IMR-90 (cell line): Measurements from ENCODE around the gene CLDN15. TPM values are rescaled to one million over a fixed set of nuclear protein-coding genes. Genes with fewer than 3 reads are reported as not detected.

Source experiments
- ATAC-seq: fragments of 200-7000 bp; cut with Tn5 transposase; 2 replicates; pipeline ENCODE4 v1.9.1; 2020; ENCODE audit warnings: low read depth, mild to moderate bottlenecking, moderate library complexity
- BruUV-seq: library from RNA; stranded (reverse); fragments of 400-500 nt; replicated peaks from 2 replicates; lab custom pipeline; 2021; lab: Mats Ljungman, UMichigan
- CTCF ChIA-PET: fragments of 300-600 bp; formaldehyde crosslinking; extraction: SDS; loops from one replicate; lab custom pipeline; 2021; ENCODE audit warnings: antibody characterized with exemption; lab: Yijun Ruan, JAX
- POLR2A ChIA-PET: fragments of 300-600 bp; sonication (Branson Sonifier 250); formaldehyde crosslinking; loops from one replicate; lab custom pipeline; 2022; ENCODE audit warnings: antibody characterized with exemption; ENCODE audit not compliant: unreplicated experiment; lab: Charles Lee
- DNase-seq: peaks from one replicate; pipeline ENCODE4 v3.0.0; 2013
- H2AFZ ChIP-seq: replicated peaks from 2 replicates; pipeline ENCODE3; 2013; ENCODE audit warnings: low read length, mild to moderate bottlenecking; ENCODE audit not compliant: poor library complexity
- H2AK5ac ChIP-seq: 2 replicates; pipeline ENCODE4 v1.6.1; 2013; ENCODE audit warnings: low read depth, low read length, inconsistent platforms
- H2AK9ac ChIP-seq: replicated peaks from 2 replicates; pipeline ENCODE3; 2013; ENCODE audit warnings: mild to moderate bottlenecking, low read depth, low read length, moderate library complexity; ENCODE audit not compliant: poor library complexity
- H2BK120ac ChIP-seq: 2 replicates; pipeline ENCODE4 v1.6.1; 2013; ENCODE audit warnings: low read depth, low read length, inconsistent platforms
- H2BK15ac ChIP-seq: 3 replicates; pipeline ENCODE4 v1.6.1; 2013; ENCODE audit warnings: low read depth, low read length, inconsistent platforms
- H2BK20ac ChIP-seq: 2 replicates; pipeline ENCODE4 v1.6.1; 2013; ENCODE audit warnings: low read depth, mild to moderate bottlenecking, inconsistent platforms, low read length, moderate library complexity
- H2BK5ac ChIP-seq: 2 replicates; pipeline ENCODE4 v1.6.1; 2013; ENCODE audit warnings: mild to moderate bottlenecking, low read depth, low read length, inconsistent platforms; ENCODE audit not compliant: poor library complexity, severe bottlenecking
- H3K14ac ChIP-seq: replicated peaks from 2 replicates; pipeline ENCODE4 v1.6.1; 2013; ENCODE audit warnings: low read depth, low read length, inconsistent platforms
- H3K18ac ChIP-seq: 2 replicates; pipeline ENCODE4 v1.6.1; 2013; ENCODE audit warnings: low read depth, low read length, control low read depth
- H3K23ac ChIP-seq: 2 replicates; pipeline ENCODE4 v1.6.1; 2013; ENCODE audit warnings: low read depth, low read length, inconsistent platforms
- H3K27ac ChIP-seq: 2 replicates; pipeline ENCODE4 v1.5.1; 2013; ENCODE audit warnings: mild to moderate bottlenecking, control low read depth, low read length; ENCODE audit not compliant: insufficient read depth
- H3K27me3 ChIP-seq: 2 replicates; pipeline ENCODE4 v1.6.1; 2013; ENCODE audit warnings: low read length; ENCODE audit not compliant: control insufficient read depth, insufficient read depth
- H3K36me3 ChIP-seq: 2 replicates; pipeline ENCODE4 v1.6.1; 2013; ENCODE audit warnings: low read length, mixed read lengths; ENCODE audit not compliant: control insufficient read depth, insufficient read depth
- H3K4ac ChIP-seq: 2 replicates; pipeline ENCODE4 v1.6.1; 2013; ENCODE audit warnings: low read depth, low read length, inconsistent platforms
- H3K4me1 ChIP-seq: 2 replicates; pipeline ENCODE4 v1.6.1; 2013; ENCODE audit warnings: low read length, mixed read lengths; ENCODE audit not compliant: control insufficient read depth, insufficient read depth
- H3K4me2 ChIP-seq: 2 replicates; pipeline ENCODE4 v1.6.1; 2013; ENCODE audit warnings: low read depth, mild to moderate bottlenecking, control low read depth, low read length, moderate library complexity
- H3K4me3 ChIP-seq: 2 replicates; pipeline ENCODE4 v1.5.1; 2013; ENCODE audit warnings: low read depth, mild to moderate bottlenecking, control low read depth, low read length, moderate library complexity; ENCODE audit not compliant: insufficient read depth
- H3K56ac ChIP-seq: 2 replicates; pipeline ENCODE4 v1.6.1; 2013; ENCODE audit warnings: low read length, inconsistent platforms; ENCODE audit not compliant: insufficient read depth; ENCODE audit errors: extremely low read depth
- H3K79me1 ChIP-seq, 2 experiments: 2 replicates each; pipeline ENCODE4 v1.6.1; 2013; ENCODE audit warnings: low read length in 2 of 2, inconsistent platforms in 1 of 2, low read depth in 1 of 2
- H3K9ac ChIP-seq: 2 replicates; pipeline ENCODE4 v1.6.1; 2013; ENCODE audit warnings: low read depth, low read length, control low read depth
- H3K9me1 ChIP-seq: 2 replicates; pipeline ENCODE4 v1.6.1; 2013; ENCODE audit warnings: low read length, inconsistent platforms; ENCODE audit not compliant: insufficient read depth
- H3K9me3 ChIP-seq: 2 replicates; pipeline ENCODE4 v1.6.1; 2013; ENCODE audit warnings: low read length; ENCODE audit not compliant: control insufficient read depth, insufficient read depth
- H4K20me1 ChIP-seq: 2 replicates; pipeline ENCODE4 v1.6.1; 2013; ENCODE audit warnings: low read length, inconsistent platforms; ENCODE audit not compliant: insufficient read depth
- H4K5ac ChIP-seq: 2 replicates; pipeline ENCODE4 v1.6.1; 2013; ENCODE audit warnings: mild to moderate bottlenecking, low read depth, low read length, control low read depth
- H4K8ac ChIP-seq, 2 experiments: 2 replicates each; pipeline ENCODE4 v1.6.1; 2013; ENCODE audit warnings: low read depth in 2 of 2, low read length in 2 of 2, control low read depth in 1 of 2, inconsistent platforms in 1 of 2
- H4K91ac ChIP-seq: 2 replicates; pipeline ENCODE4 v1.6.1; 2013; ENCODE audit warnings: low read depth, low read length, inconsistent platforms; ENCODE audit not compliant: insufficient read depth
- BHLHE40 ChIP-seq: fragments of 150-350 bp; IDR thresholded peaks from 2 replicates; pipeline ENCODE4 v1.6.1; 2016; ENCODE audit warnings: mild to moderate bottlenecking, low read depth, low read length
- CEBPB ChIP-seq: IDR thresholded peaks from 2 replicates; pipeline ENCODE4 v1.6.1; 2012; ENCODE audit warnings: low read depth, low read length, improper control_type of control experiment
- CHD1 ChIP-seq: IDR thresholded peaks from 2 replicates; pipeline ENCODE4 v1.6.1; 2012; ENCODE audit warnings: low read depth, low read length, improper control_type of control experiment
- MAZ ChIP-seq: IDR thresholded peaks from 2 replicates; pipeline ENCODE4 v1.6.1; 2012; ENCODE audit warnings: low read depth, mild to moderate bottlenecking, low read length, improper control_type of control experiment, moderate library complexity, borderline replicate concordance
- NFE2L2 ChIP-seq: fragments of 150-350 bp; IDR thresholded peaks from 2 replicates; pipeline ENCODE4 v1.6.1; 2016; ENCODE audit warnings: low read depth, mild to moderate bottlenecking, low read length
- POLR2A ChIP-seq: IDR thresholded peaks from 2 replicates; pipeline ENCODE4 v1.6.1; 2012; ENCODE audit warnings: mild to moderate bottlenecking, low read depth, low read length
- RFX5 ChIP-seq: IDR thresholded peaks from 2 replicates; pipeline ENCODE4 v1.8.0; 2012; ENCODE audit warnings: low read depth, mild to moderate bottlenecking, low read length, moderate library complexity
- WGBS, 2 experiments: methylation state at CpG; one replicate each; pipeline versions ENCODE4 v1.1.5 to v1.1.7; 2013; ENCODE audit warnings: missing lambda C conversion rate in 2 of 2; ENCODE audit not compliant: insufficient read length in 1 of 2; ENCODE audit errors: extremely low coverage in 2 of 2; 5-methylcytosine and 5-hydroxymethylcytosine counted together
- dilution Hi-C: fragments of 300-500 bp; cut with HindIII; formaldehyde crosslinking; loops from one replicate; pipeline ENCODE4 v1.14.3; 2018; ENCODE audit warnings: low sequenced_read_pairs; ENCODE audit not compliant: unreplicated experiment
- in situ Hi-C: fragments of 300-500 bp; cut with MboI; formaldehyde crosslinking; loops from 3 replicates; pipeline ENCODE4 v1.14.3; 2019; ENCODE audit warnings: low sequenced_read_pairs, inconsistent platforms, mixed read lengths
- intact Hi-C: fragments of 100-400 bp; cut with micrococcal nuclease; formaldehyde crosslinking; loops from 2 replicates; pipeline ENCODE4 v1.10.0; 2022
- polyA plus RNA-seq, 3 experiments: library from polyadenylated mRNA; depleted of rRNA; stranded (reverse); fragments of >200 nt; gene quantifications; 2 replicates each; pipeline ENCODE4 v1.2.3, GENCODE V29; 2012; ENCODE audit warnings: low replicate concordance in 1 of 3
- total RNA-seq: library from RNA; depleted of rRNA; stranded (reverse); fragments of >200 nt; gene quantifications from 2 replicates; pipeline ENCODE4 v1.2.3, GENCODE V29; 2012
- TF ChIP-seq, protein P1 (sequence below): fragments of 150-350 bp; IDR thresholded peaks from 2 replicates; pipeline ENCODE4 v1.6.1; 2017; ENCODE audit warnings: mild to moderate bottlenecking, antibody characterized with exemption, low read length, low read depth
- TF ChIP-seq, protein P2 (sequence below): conservative IDR thresholded peaks from 2 replicates; pipeline ENCODE4 v1.5.1; 2012; ENCODE audit warnings: mild to moderate bottlenecking, low read depth, low read length, improper control_type of control experiment

The CLDN15 gene
- total and polyA plus RNA-seq, 2 of the 4 experiments (the other 2 are of a cell fraction): 0.72 to 5.4 TPM

DNA sequence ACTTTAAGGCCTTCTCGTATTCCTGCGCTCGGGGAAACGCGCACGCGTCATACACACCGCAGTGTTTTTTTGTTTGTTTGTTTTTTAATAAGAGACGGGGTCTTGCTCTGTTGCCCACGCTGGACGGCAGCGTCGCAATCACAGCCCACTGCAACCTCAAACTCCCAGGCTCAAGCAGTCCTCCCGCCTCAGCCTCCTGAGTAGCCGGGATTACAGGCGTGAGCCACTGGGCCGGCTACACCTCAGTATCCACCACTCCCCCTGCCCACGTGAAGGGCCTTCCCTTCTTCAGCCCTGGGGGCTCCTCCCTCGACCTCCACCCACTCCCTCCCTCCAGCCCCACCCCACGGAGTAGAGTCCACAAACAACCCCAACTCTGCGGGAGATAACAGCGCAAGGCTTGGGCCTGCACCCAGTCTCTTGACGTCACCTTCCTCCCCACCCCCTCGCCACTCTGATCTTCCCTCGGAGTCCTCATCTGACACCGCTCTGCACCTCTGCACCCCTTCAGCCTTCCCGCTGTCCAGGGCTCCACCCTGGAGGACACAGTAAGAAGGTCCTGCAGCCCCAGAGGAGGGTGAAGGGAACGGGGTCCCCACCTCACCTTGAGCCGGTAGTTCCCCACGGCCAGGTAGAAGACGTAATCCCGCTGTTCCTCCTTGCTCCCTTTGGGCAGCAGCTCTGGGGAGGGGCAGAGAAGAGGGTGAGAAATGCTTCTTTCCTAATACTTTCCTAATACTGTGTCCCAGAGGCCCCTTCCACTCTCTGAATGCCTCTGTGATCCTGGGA, 2.8 kb upstream of the CLDN15 start:
- BruUV-seq: no TSS peak
- in situ Hi-C loops (no loop called here), dilution Hi-C loops (no loop called here), intact Hi-C loops (no loop called here)
- Histone ChIP-seq H3K4me1 (peaks cover 10% of the 10 kb centered on the region), H3K4me3 (no peak overlapping the region), H3K9ac (no peak overlapping the region), H3K14ac (no peak overlapping the region), H3K36me3 (peaks cover 35% of the 10 kb centered on the region), H2BK15ac (no peak overlapping the region), H3K9me1 (no peaks in the 10 kb centered on the region; the same call in 1 of the 2 replicates), H2BK120ac (no peak overlapping the region), H3K56ac (0 out of 2 replicates have a peak overlapping the region, but pooled peaks have one; percentile 1), H3K27me3 (no peaks in the 10 kb centered on the region), H3K4me2 (no peak overlapping the region), H3K18ac (no peak overlapping the region), H3K9me3 (no peaks in the 10 kb centered on the region), H2AFZ (no peak overlapping the region), H4K5ac (no peak overlapping the region), H3K79me1 (peaks cover 16 to 52% of the 10 kb centered on the region in 2 experiments), H3K27ac (no peak overlapping the region), H3K23ac (no peak overlapping the region), H2BK5ac (no peak overlapping the region), H4K91ac (no peak overlapping the region), H2AK9ac (peak overlapping the region; percentile 65), H4K20me1 (peaks cover 21% of the 10 kb centered on the region), H2AK5ac (no peak overlapping the region), H3K4ac (no peak overlapping the region), H4K8ac (no peak overlapping the region), H2BK20ac (no peak overlapping the region)
- TF ChIP-seq RFX5 (no peak), BHLHE40 (no peak), MAZ (no peak), NFE2L2 (no peak), CHD1 (no peak), POLR2A (no peak), CEBPB (no peak)
- TF ChIP-seq, protein P1, sequence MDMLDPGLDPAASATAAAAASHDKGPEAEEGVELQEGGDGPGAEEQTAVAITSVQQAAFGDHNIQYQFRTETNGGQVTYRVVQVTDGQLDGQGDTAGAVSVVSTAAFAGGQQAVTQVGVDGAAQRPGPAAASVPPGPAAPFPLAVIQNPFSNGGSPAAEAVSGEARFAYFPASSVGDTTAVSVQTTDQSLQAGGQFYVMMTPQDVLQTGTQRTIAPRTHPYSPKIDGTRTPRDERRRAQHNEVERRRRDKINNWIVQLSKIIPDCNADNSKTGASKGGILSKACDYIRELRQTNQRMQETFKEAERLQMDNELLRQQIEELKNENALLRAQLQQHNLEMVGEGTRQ: no peak
- TF ChIP-seq, protein P2, sequence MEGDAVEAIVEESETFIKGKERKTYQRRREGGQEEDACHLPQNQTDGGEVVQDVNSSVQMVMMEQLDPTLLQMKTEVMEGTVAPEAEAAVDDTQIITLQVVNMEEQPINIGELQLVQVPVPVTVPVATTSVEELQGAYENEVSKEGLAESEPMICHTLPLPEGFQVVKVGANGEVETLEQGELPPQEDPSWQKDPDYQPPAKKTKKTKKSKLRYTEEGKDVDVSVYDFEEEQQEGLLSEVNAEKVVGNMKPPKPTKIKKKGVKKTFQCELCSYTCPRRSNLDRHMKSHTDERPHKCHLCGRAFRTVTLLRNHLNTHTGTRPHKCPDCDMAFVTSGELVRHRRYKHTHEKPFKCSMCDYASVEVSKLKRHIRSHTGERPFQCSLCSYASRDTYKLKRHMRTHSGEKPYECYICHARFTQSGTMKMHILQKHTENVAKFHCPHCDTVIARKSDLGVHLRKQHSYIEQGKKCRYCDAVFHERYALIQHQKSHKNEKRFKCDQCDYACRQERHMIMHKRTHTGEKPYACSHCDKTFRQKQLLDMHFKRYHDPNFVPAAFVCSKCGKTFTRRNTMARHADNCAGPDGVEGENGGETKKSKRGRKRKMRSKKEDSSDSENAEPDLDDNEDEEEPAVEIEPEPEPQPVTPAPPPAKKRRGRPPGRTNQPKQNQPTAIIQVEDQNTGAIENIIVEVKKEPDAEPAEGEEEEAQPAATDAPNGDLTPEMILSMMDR: no peak
- CTCF ChIA-PET: no interaction called here
- POLR2A ChIA-PET: no interaction called here
- 75% methylated on average over 7 of the region's 32 CpGs; no CpG with 5 or more reads in 1 of the 2 experiments for whole genome bisulfite sequencing, 2 experiments
- ATAC-seq: no peak
- no peak for DNase-seq
